HUES6 (cell line): ENCODE results near the gene RRAS2.

ENCODE experiments used
- H3K27ac ChIP-seq: 2 replicates; pipeline ENCODE4 v1.7.0; 2013; ENCODE audit warnings: low read depth, mild to moderate bottlenecking, low read length, inconsistent platforms
- H3K27me3 ChIP-seq: 2 replicates; pipeline ENCODE4 v1.6.1; 2013; ENCODE audit warnings: low read length; ENCODE audit not compliant: control insufficient read depth, insufficient read depth
- H3K36me3 ChIP-seq: 2 replicates; pipeline ENCODE4 v1.6.1; 2013; ENCODE audit warnings: low read length; ENCODE audit not compliant: control insufficient read depth, insufficient read depth
- H3K4me1 ChIP-seq: 2 replicates; pipeline ENCODE4 v1.6.1; 2013; ENCODE audit warnings: low read length; ENCODE audit not compliant: control insufficient read depth, insufficient read depth
- H3K4me3 ChIP-seq: 2 replicates; pipeline ENCODE4 v1.5.1; 2013; ENCODE audit warnings: low read depth, low read length
- H3K9ac ChIP-seq: one replicate; pipeline ENCODE4 v1.6.1; 2013; ENCODE audit warnings: mild to moderate bottlenecking, low read length
- H3K9me3 ChIP-seq: 2 replicates; pipeline ENCODE4 v1.6.1; 2013; ENCODE audit warnings: low read depth, low read length; ENCODE audit not compliant: control insufficient read depth, insufficient read depth

RRAS2 gene

DNA sequence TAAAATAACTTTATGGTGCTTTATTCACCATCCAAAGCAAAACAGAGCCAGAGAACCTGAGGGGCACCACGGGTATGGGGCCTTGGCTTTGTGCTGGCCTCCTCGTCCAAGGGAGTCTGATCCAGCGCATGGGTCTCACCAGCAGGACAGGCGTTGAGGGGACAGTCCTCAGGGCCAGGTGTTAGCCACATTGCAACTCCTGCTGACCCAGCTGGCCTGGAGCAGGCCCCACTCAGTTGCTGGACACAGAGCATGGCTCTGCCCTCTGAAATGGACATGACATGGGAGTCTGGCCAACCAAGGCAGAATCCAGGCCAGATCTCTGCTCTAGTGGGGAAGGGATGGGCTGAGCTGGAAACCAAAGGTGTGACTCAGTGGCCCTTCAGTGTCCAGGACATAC, 116.2 kb downstream of the RRAS2 start:
- Histone ChIP-seq H3K4me3 (no peak overlapping the region), H3K36me3 (no peaks in the 10 kb centered on the region)

GRCh38 chr11:14242187-14242586, 116.8 kb downstream of the RRAS2 start:
- Histone ChIP-seq H3K4me1 (peaks cover 13% of the 10 kb centered on the region), H3K36me3 (no peaks in the 10 kb centered on the region), H3K9me3 (no peaks in the 10 kb centered on the region), H3K27ac (no peak overlapping the region), H3K4me3 (no peak overlapping the region), H3K9ac (no peak overlapping the region), H3K27me3 (no peaks in the 10 kb centered on the region)

More for the DNA sequence above, 116.2 kb downstream of the RRAS2 start:
- Histone ChIP-seq H3K27me3 (no peaks in the 10 kb centered on the region), H3K9me3 (no peaks in the 10 kb centered on the region), H3K4me1 (peaks cover 14% of the 10 kb centered on the region), H3K9ac (no peak overlapping the region), H3K27ac (no peak overlapping the region)

- H3K9me3 ChIP-seq, result no peaks in the 10 kb centered on the region
- no peak overlapping the region for H3K27ac ChIP-seq
- H3K27me3 ChIP-seq, result no peaks in the 10 kb centered on the region
- peaks cover 12% of the 10 kb centered on the region for H3K4me1 ChIP-seq
- H3K4me3 ChIP-seq, result no peak overlapping the region
- H3K9ac ChIP-seq, result no peak overlapping the region
- no peaks in the 10 kb centered on the region for H3K36me3 ChIP-seq
These were observed 118.0 kb downstream of the RRAS2 start for GRCh38 chr11:14240951-14241350.

DNA sequence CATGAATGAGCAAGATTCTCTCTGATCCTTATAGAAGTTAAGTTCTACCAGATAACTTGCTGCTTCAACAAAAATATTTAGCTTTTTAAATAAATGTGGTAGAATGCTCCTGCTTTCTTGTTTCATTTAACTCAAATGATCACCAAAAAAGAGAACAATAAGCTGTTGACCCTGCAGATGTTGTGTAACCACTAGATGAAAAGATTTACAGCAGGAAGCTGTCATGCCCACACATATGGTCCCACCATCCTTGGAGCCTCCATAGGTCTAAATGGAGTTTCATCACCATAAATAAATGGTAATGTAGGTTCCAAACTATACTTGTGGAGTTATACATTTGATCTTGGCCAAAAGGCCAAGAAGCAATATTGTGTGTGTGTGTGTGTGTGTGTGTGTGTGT, 118.8 kb downstream of the RRAS2 start:
- Histone ChIP-seq H3K4me3 (no peak overlapping the region), H3K27me3 (0 out of 2 replicates have a peak, but pooled peaks cover 3% of the 10 kb centered on the region), H3K9ac (no peak overlapping the region), H3K27ac (no peak overlapping the region), H3K9me3 (no peaks in the 10 kb centered on the region), H3K36me3 (no peaks in the 10 kb centered on the region), H3K4me1 (peaks cover 5% of the 10 kb centered on the region)

- Histone ChIP-seq H3K27me3 (0 out of 2 replicates have a peak, but pooled peaks cover 3% of the 10 kb centered on the region), H3K9me3 (no peaks in the 10 kb centered on the region), H3K4me1 (peaks cover 3% of the 10 kb centered on the region; the same call in 1 of the 2 replicates), H3K27ac (no peak overlapping the region), H3K36me3 (no peaks in the 10 kb centered on the region), H3K9ac (no peak overlapping the region), H3K4me3 (no peak overlapping the region)
These were observed 121.5 kb downstream of the RRAS2 start for GRCh38 chr11:14237444-14237961.

- H3K9me3 ChIP-seq, result no peaks in the 10 kb centered on the region
- H3K36me3 ChIP-seq, result no peaks in the 10 kb centered on the region
- 0 out of 2 replicates have a peak, but pooled peaks cover 3% of the 10 kb centered on the region for H3K27me3 ChIP-seq
- peaks cover 8% of the 10 kb centered on the region; the same call in 1 of the 2 replicates for H3K4me1 ChIP-seq
- H3K4me3 ChIP-seq, result no peak overlapping the region
- H3K9ac ChIP-seq, result no peak overlapping the region
- H3K27ac ChIP-seq, result no peak overlapping the region
These were observed 123.3 kb downstream of the RRAS2 start for GRCh38 chr11:14235701-14236100.

DNA sequence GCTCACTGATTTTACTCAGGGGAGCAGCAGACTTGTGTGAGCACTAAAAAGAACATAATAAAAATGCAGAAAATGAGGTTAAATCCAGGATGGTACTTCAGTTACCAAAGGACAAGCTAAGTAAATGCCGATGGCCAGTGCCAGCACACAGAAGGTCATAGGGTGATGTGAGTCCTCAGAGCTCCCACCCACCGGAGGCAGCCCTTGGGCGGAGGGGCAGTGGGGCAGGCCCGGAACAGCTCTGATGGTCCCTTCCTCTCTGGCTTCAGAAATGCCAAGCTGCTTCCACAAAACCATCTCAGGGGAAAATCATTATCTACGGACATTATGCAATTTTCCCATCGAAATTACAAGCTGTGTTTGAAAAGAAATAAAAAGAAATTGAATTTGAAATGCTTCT, 124.5 kb downstream of the RRAS2 start:
- Histone ChIP-seq H3K36me3 (no peaks in the 10 kb centered on the region), H3K9me3 (no peaks in the 10 kb centered on the region), H3K27me3 (0 out of 2 replicates have a peak, but pooled peaks cover 3% of the 10 kb centered on the region), H3K4me1 (peaks cover 19% of the 10 kb centered on the region), H3K4me3 (no peak overlapping the region), H3K9ac (no peak overlapping the region), H3K27ac (no peak overlapping the region)

- Histone ChIP-seq H3K4me3 (no peak overlapping the region), H3K27me3 (0 out of 2 replicates have a peak, but pooled peaks cover 3% of the 10 kb centered on the region), H3K36me3 (no peaks in the 10 kb centered on the region), H3K9me3 (no peaks in the 10 kb centered on the region), H3K27ac (no peak overlapping the region), H3K9ac (no peak overlapping the region), H3K4me1 (peaks cover 30% of the 10 kb centered on the region)
These were observed 126.3 kb downstream of the RRAS2 start for GRCh38 chr11:14232652-14233051.

DNA sequence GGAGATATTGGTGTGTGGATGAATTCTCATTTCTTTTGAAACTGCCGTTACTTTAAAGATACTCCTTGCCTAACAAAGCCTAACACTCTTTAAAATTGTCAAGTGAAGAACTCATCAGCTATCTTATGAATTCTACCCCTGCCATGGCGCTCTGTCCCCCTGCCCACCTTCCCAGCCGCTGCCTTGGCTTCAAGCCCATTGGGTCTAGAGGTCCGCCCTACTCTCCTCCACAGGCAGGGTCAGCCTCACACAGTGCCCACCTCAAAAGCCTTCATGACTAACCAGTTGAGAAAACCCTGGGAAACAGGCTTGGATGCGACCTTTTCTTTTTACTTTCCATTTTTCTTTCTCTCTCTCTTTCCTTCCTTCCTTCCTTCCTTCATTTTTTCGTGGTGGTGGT, 128.6 kb downstream of the RRAS2 start:
- H3K4me1 ChIP-seq, result peaks cover 30% of the 10 kb centered on the region
- H3K9ac ChIP-seq, result no peak overlapping the region
- no peak overlapping the region for H3K27ac ChIP-seq
- H3K4me3 ChIP-seq, result peak overlapping the region; percentile 13; the same call in 1 of the 2 replicates
- no peaks in the 10 kb centered on the region for H3K27me3 ChIP-seq
- H3K36me3 ChIP-seq, result no peaks in the 10 kb centered on the region
- H3K9me3 ChIP-seq, result peaks cover 9% of the 10 kb centered on the region

DNA sequence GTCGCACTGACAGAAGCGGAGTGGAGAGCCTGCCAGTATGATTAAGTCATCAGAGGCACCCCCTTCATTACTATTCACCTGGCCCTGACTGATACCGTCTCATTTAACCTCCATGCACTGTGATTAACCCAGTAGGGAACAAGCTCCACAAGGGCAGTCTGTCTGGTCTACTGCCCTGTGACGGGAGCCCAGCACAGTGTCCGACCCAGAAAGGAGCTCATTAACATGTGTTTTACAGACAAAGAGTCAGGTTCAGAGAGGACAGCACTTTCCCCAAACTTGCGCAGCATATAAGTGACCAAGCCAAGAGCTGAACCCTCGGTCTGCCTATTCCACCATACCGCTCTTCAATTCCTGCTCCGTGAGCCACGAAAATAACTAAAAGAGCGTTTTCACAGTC, 129.5 kb downstream of the RRAS2 start:
- H3K27me3 ChIP-seq, result no peaks in the 10 kb centered on the region
- H3K4me3 ChIP-seq, result peak overlapping the region; percentile 3; the same call in 1 of the 2 replicates
- H3K4me1 ChIP-seq, result peaks cover 31% of the 10 kb centered on the region
- peaks cover 9% of the 10 kb centered on the region for H3K9me3 ChIP-seq
- no peaks in the 10 kb centered on the region for H3K36me3 ChIP-seq
- no peak overlapping the region for H3K27ac ChIP-seq
- peak overlapping the region; percentile 24 for H3K9ac ChIP-seq

GRCh38 chr11:14228356-14228755, 130.6 kb downstream of the RRAS2 start:
- H3K27ac ChIP-seq, result no peak overlapping the region
- no peaks in the 10 kb centered on the region for H3K27me3 ChIP-seq
- no peak overlapping the region for H3K9ac ChIP-seq
- peaks cover 9% of the 10 kb centered on the region for H3K9me3 ChIP-seq
- peaks cover 39% of the 10 kb centered on the region for H3K4me1 ChIP-seq
- no peak overlapping the region for H3K4me3 ChIP-seq
- H3K36me3 ChIP-seq, result no peaks in the 10 kb centered on the region
